NT2/D1 (cell line): Measurements from ENCODE around the gene SLC39A11.

Source experiments
- SUZ12 ChIP-seq: IDR thresholded peaks from 2 replicates; pipeline ENCODE4 v1.6.1; 2011; ENCODE audit not compliant: insufficient read length, insufficient read depth; ENCODE audit errors: extremely low read depth
- YY1 ChIP-seq: IDR thresholded peaks from 2 replicates; pipeline ENCODE4 v1.6.1; 2011; ENCODE audit not compliant: insufficient read length, insufficient read depth
- ZNF274 ChIP-seq: IDR thresholded peaks from 2 replicates; pipeline ENCODE4 v1.6.1; 2011; ENCODE audit warnings: mild to moderate bottlenecking, low read depth, low read length

- no peak for TF ChIP-seq ZNF274
- TF ChIP-seq YY1: no peak
- no peak for TF ChIP-seq SUZ12
Measured at GRCh38 chr17:73025041-73025560, 67.4 kb downstream of the SLC39A11 start.
